ENCODE measurements around the gene ARHGAP35. TPM values are rescaled to one million over a fixed set of nuclear protein-coding genes. Genes with fewer than 3 reads are reported as not detected.

Gene ARHGAP35
- total RNA-seq: 25.6 and 37.2 TPM in 2 replicates

DNA sequence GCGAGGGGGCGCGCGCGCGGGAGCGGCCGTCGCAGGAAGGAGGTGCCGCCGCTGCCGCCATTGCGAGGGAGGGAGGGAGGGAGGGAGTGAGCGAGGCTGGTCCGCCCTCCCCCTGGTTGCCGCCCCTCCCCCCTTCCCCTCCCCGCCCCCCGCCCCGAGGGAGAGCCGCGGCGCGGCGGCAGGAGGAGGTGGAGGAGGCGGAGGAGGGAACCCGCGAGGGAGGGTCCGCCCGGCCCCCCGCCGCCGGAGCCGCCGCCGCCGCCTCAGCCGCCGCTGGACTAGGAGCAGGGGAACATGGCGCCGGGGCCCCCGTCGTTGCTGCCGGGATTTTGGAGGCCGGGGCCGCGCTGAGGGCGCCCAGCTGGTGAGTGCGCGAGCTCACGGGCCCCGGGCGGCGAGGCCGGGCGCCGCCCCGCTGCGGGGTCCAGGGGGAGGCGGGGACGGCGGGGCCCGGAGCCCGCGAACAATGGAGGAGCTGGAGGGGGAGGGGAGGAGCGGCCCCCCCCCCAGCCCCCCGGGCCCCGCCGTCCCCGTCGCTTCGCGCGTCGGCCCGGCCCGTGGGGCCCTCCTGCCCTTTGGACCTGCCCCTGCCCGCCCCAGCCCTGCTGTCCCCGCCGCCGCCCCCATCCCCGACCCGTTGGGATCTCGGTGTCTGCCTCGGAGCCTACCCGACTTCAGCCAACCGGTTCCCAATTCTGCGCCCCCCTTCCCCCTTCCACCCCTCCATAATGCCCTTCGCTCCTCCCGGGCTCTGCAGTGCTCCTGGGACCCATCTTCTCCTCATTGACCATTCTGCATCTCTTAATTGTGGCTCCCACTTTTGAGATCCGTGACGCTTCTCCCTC is at the start of gene ARHGAP35:
Gene ARHGAP35, plus strand, starts transcription at position 152 of the 845 bp plus-strand sequence. CDS start 57,679 bp downstream, outside the sequence.

DNA sequence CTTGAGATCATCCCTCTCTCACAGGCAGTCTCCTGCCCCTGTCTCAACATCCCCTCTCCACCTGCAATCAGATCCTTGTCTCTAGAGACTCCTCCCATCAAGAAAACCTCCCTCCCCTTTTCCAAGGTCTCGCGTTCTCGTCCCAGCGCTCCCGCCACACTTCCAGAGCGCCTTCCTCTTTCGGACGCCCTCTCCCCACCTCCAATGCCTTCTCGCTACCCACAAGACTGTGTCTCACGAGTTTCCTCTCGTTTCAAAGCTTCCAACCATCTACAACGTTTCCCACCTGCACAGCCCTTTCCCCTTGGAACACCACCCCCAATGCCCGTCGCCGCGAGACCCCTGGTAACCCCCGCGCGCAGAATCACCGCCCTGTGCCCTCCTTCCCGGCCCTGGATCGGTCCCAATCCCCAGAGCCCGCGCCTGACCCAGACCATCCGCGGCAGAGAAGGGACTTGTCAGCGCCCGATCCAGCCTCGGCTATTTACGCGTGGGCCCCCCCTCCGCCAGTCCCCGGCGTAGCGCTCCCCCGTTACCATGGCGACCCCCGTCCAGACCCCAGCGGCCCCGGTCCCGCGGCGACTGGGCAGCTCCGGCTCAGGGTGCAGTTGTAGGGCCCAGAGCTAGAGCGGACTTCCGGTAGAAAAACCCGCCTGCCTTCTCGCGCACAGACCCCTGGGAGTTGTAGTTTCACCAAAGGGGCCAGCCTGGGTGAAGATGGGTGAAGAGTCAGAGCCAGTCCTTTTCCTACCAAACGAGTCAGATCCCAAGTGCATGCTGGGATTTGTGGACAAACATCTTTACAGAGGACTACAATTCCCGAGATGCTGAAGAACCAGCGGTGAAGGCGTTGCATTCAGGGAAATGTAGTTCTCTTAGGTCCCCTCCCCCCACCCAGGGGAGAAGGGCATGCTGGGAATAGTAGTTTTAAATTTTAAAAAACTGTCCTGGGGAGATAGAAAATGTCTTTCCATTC is 10.3 kb upstream of the ARHGAP35 start, which contains the start of gene AP2S1:
Gene AP2S1, minus strand, starts transcription at position 619 of the 976 bp plus-strand sequence. Its CDS starts 80 bp downstream, at position 539.

Other genes with a start within 250 kb of the ARHGAP35 start
- gene PTGIR, start 235.9 kb upstream of the ARHGAP35 start, total RNA-seq: 2.3 and 3.0 TPM in 2 replicates
- not detected in 2 replicates for gene GNG8, start 224.8 kb upstream of the ARHGAP35 start, total RNA-seq
- gene DACT3, start 199.8 kb upstream of the ARHGAP35 start, total RNA-seq: 2.4 and 4.0 TPM in 2 replicates
- 10.3 and 12.4 TPM in 2 replicates for gene PRKD2, start 143.9 kb upstream of the ARHGAP35 start, total RNA-seq
- 13.9 and 18.5 TPM in 2 replicates for gene FKRP, start 114.9 kb upstream of the ARHGAP35 start, total RNA-seq
- 55.9 and 58.9 TPM in 2 replicates for gene STRN4, start 114.5 kb upstream of the ARHGAP35 start, total RNA-seq
- gene SLC1A5, start 72.4 kb upstream of the ARHGAP35 start, total RNA-seq: 249 and 255 TPM in 2 replicates
- gene AP2S1, start 10.2 kb upstream of the ARHGAP35 start, total RNA-seq: 208 and 251 TPM in 2 replicates
- gene NPAS1, start 158.8 kb downstream of the ARHGAP35 start, total RNA-seq: 0.28 and 0.74 TPM in 2 replicates
- 11.4 and 18.8 TPM in 2 replicates for gene TMEM160, start 187.6 kb downstream of the ARHGAP35 start, total RNA-seq

All from smooth muscle cell of bladder (primary cell).